Activated CD4-positive, alpha-beta T cell treated with anti-CD3 and anti-CD28 coated beads, Interleukin-2, amount 50 U/mL, for 4 hours (primary cell): ENCODE measurements around the gene GAMT.

Source experiments
- DNase-seq, 2 experiments: peaks; one replicate each; pipeline ENCODE4 v3.0.0-alpha.2; 2020

The GAMT gene

DNA sequence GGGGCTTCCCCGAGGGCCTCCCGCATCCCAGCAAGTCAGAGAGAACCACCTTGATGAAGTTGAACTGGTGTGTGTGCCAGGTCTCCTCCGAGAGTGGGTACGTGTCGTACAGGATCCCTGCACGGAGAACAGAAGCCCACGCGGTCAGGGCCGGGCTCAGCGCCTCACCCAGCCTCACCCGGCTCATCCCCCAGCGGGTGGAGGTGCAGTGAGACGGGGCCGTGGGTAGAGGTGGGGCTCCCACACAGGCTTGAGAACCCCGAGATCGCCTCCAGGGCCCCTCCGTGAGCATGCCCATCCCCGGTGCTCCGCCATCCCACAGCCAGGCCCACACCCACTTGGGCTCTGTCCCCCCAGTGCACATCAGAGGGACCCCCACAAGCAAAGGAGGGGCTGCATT, 2.3 kb downstream of the GAMT start:
- no peak for DNase-seq

DNA sequence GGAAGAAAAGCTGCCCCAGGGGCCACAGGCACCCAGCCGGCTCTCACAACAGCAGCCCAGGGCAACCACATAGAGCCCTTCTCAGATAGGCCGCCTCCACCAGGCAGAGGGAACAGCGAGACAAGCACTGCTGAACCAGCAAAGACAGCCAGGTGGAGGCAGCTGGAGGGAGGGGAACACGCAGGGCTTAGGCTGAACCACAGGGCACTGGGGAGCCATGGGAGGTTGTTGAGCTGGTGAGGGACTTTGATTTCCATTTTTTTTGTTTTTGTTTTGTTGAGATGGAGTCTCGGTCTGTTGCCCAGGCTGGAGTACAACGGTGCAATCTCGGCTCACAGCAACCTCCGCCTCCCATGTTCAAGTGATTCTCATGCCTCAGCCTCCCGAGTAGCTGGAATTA, 3.5 kb downstream of the GAMT start:
- DNase-seq = no peak

DNA sequence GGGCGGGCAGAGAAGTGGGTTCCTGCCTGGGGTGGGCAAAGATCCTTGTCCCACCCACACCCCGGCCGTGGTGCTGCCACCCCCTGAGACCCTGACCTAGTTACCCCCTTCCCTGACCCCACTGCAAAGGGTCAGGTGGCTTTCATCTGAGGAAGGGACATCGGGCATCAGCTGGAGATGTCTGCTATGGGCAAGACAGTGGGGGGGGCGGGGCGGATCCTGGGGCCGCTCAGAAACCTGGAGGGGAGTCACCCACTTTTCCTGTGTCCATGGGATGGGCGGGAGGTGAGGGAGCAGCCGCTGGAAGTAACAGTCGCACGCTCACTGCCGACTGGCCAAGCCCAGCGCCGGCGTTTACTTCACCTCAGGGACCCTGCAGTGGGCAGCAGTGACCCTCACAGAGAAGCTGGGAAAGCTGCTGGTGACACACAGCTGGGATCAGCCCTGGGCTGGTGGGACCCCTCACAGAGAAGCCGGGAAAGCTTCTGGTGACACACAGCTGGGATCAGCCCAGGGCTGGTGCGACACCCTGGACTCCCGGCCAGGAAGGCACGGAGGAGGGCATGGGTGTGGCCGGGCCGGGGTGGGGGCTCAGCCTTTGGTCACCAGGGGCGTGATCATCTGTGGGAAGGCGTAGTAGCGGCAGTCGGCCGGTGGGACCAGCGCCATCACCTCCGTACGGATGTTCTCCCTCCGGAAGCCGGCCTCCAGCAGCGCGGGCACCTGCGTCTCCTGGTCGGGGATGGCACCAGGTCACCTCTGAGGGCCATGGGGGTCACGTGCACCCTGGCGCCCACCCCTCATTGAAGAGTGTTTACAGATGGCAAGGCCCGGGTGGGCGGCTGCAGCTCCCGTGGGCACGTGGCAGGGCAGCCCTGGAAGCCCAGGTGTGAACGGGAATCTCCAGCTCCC, 4.3 kb downstream of the GAMT start:
- no peak for DNase-seq

DNA sequence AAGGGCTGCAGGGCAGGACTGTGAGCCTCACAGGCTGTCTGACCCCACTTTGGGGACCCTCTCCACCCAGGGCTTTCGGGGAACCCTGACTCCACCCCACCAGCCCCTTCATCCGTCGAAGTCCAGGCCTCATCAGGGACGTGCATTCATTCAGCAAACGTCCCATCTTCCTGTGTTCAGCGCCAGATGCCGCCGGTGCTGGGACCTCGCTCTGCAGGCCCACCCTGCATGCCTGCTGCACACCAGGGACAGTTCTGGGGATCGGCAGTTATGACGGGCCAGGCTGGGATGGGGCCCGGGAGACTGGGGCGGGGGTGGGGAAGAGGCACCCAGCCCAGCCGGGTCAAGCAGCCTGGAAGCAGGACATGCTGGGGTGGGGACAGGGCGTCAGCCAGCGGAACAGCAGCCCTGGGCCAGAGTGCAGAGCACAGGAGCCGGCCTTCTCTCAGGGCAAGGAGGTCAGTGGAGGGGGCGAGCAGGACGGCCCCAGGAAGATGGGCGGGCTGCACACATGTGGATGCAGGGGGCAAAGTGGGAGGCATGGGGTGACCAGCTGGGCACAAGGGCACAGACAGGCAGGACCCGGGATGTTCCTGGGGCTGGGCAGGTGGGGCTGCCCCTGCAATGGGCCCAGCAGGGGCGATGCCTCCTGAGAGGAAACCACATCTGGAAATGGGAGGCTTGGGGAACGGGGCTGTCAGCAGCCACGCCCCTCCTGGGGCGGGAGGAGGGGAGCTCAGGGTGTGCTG, 5.1 kb downstream of the GAMT start:
- DNase-seq = no peak

DNA sequence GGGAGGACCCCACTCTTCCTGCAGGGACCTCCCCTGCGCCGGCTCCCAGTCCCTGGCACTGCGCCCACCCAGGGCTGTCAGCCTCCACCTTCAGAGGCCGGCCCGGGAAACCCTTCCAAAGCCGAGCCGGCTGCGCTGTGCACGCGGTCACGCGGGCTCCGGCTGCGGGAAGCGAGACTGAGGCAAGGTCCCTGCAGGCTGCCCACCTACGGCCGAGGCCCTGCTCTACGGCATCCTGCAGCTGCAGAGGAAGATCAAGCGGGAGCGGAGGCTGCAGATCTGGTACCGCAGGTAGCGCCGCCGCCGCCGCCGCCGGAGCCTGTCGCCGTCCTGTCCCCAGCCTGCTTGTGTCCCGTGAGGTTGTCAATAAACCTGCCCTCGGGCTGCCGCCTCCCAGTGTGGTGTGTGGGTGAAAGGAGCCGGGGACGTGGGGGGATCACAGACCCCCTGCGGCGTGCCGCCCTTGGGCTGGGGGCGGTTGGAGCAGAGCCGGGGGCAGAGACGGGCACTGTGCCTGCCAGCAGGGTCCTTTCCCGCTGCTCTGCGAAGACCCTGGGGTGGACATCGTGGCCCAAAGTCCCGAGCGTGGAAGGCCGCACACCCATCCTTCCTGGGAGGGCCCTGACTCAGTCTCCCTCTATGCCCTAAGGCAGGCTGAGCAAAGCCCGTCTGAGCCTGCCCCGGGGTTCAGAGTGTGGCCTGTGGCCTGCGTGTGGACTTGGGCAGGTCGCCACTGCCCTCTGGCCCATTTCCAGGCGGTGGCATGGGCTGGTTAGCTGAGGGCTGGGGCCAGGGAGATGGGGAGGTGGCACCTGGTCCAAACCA, 5.9 kb downstream of the GAMT start:
- DNase-seq = no peak

DNA sequence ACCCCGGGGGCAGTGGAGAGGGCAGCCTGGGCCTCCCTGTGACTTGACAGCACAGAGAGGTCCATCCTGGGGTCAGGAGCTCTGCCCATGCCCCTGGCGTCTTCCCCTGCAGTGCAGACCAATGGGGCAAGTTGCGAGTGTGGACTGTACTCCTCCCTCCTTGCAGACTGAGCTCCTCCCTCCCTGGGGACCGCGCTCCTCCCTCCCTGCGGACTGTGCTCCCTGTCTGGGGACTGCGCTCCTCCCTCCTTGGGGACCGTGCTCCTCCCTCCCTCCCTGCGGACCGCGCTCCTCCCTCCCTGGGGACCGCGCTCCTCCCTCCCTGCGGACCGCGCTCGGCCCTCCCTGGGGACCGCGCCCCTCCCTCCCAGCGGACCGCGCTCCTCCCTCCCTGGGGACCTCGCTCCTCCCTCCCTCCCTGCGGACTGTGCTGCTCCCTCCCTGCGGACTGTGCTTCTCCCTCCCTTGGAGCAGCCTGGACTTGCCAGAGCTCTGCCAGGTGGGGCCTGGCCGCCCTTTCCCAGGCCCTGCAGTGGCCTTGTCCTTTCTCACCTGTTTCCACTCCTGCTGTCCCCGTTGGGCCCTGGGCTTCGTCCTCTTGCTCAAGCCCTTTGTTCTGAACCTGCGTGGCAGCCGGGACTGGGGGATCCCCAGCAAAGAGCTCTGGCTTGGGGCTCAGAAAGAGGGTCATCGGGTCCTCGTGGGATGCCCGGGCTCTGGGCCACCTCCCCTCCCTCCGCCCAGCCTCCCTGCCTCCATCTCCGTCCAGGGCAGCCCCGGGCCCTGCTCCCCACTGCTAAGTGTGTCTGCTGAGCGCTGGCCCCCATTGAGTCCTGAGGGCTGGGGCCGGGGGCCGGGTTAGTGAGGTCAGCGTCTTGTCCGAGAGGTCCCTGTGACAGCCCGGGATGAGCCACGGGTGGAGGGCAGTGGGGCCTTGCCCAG, 6.8 kb downstream of the GAMT start:
- no peak for DNase-seq

DNA sequence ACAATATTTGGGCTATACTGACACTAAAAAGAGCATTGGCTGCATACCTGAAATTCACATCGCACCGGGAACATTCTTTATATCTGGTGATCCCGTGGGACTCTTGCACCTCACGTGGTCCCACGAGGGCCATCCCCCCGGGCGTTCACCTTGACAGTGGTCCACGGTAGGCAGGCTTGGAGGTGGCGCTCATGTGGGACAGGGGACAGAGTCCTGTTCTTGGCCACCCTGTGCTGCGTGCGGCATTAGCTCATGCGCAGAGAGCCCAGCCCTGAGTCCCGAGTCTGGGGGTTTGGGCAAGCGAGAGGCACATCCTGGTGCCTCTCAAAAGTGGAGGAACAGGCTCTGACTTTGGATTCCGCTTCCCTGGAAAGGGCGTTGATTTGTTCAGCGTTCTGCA, 7.5 kb downstream of the GAMT start:
- no peak for DNase-seq

DNA sequence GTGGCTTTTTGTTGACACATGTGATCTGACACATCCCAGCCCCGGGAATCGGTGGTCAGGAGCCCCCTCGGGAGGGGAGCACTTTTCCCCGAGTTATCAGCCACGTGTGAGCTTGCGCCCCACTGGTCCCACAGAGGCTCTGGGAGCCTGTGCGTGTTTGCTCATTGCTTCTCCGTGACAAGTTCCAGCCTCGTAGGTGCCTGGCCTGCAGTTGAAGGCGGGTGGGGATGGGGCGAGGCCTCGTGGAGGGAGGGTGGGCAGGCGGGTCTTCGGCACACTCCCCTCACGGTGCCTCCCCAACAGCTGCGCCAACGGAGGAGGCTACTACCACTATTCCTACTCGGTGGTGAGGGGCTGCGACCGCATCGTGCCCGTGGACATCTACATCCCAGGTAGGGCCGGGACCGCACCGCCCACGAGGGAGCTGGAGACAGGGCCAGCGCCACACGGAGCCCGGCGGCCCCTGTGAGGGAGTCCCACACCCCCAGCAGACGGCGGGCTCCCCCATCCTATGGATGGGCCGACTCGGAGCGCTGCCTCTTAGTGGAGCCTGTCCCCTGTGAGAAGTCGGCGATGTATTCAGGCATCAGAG, 8.3 kb downstream of the GAMT start:
- no peak for DNase-seq

DNA sequence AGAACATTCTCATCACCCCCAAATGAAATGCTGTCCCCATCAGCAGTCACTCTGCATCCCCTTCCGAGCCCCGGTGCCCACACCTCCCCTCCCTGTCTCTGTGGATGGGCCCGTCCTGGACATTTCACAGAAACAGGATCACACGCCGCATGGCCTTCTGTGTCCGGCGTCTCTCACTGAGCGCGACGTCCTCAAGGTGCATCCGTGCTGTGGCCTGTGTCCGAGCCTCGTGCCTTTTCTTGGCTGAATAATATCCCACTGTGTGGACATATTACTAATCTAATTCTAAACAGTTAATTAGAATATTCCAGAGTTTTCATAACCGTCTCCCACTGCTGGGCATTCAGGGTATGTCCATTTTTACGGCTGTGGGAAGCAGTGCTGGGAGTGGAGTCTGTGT, 8.9 kb downstream of the GAMT start:
- no peak for DNase-seq

DNA sequence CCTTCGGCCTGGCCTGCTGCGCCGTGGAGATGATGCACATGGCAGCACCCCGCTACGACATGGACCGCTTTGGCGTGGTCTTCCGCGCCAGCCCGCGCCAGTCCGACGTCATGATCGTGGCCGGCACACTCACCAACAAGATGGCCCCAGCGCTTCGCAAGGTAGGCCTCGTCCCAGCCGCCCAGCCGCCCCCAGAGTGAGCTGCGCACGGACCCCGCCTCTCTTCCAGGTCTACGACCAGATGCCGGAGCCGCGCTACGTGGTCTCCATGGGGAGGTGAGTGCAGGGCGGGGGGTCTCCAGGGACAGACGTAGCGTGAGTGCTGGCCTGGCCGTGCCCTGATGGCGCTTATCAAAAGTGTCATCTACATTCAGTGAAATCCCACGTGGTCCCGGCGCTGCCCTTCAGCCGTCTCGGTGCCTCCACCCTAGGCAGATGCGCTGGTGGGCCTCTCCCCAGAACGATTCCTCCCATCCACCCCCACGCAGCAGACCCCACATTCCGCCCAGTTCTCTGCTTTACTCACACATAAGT, 10.4 kb downstream of the GAMT start:
- DNase-seq = no peak

DNA sequence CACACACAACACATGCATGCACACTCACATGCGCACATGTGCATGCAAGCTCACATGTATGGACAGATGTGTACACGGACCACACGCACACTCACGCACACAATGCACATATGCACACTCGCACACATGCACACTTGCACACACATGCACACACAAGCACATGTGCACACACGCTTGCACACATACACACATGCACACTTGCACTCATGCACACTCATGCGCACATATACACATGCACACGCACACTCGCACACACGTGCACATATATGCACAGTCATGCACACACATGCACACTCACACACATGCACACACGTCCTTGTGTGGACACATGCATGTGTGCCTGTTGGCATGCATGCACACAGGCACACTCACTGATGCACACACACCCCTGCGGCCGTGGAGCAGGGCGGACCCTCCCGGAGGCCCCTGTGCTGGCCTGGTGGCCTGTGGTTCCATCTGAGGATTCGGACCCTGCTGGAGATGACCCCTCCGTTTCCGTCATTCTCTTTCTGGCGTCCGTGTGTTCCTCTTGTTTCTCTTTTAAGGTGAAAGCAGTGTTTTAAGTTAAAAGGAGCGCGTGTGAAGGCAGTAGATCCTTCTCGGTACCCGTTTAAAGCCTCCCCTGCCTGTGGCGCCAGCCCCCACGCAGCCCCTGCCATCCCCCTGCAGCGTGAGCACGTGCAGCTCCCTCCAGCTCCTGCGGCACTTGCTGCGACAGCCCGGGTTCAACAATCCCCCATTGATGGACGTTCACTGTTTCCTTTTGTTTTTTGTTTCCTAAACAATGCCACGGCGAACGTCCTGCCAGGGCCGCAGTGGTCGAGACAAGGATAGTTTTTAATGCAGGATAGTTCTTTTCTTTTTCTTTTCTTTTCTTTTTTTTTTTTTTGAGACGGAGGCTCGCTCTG, 12.1 kb downstream of the GAMT start:
- no peak for DNase-seq

DNA sequence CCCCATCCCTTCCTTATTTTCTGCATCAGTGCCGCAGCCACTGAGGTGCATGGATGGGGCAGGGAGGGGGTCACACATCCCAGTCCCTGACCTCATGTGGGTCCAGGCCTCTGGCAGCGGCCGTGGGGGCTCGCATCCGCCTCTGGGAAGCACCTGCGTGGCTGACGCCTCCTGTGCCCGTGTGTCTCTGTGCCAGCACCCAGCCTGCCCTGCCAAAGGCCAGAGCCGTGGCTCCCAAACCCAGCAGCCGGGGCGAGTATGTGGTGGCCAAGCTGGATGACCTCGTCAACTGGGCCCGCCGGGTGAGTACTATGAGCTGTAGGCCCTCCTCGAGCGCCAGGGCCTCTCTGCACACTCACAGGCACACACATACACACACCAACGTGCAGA, 12.7 kb downstream of the GAMT start:
- no peak for DNase-seq

DNA sequence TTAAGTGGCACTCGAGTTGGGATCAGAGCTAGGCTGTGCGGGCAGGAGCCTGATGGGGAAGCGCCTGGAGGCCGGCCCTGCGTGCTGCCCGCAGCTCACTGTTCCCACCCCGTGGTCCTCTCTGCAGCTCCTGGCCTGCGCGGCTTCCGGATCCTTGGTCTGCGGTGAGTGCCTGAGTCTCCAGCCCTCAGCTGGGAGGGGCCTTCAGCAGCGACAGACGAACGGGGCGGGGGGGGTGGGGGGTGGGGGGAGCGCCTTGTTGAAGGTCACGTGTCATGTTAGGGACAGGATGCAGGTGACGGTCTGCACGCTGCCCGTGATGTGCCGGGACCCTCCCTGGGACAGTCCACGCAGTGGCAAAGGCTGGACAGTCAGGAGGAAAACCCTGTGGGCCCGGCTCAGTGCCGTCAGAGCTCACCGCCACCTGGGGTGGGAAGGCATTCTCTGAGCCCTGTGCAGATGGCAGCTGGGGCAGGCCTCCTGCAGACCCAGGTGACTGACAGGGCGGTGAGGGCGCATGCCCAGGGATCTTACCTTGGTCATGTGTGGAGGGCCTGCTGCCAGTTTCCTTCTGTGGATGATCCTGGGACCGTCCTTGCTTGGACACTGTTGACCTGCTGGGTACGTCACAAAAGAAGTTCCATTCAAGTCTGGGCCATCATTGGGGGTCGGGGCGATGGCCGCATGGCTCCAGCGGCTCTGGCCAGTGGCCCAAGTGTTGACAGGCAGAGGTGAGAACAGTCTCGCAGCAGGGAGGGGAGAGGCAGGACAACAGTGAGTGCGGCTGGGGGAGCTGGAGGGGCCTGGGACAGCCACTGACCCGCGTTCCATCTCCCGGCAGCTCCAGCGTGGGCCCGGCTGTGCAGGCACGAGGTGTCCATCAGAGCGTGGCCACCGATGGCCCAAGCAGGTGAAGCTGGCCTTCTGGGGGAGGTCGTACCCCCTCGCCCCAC, 13.4 kb downstream of the GAMT start:
- DNase-seq = no peak

DNA sequence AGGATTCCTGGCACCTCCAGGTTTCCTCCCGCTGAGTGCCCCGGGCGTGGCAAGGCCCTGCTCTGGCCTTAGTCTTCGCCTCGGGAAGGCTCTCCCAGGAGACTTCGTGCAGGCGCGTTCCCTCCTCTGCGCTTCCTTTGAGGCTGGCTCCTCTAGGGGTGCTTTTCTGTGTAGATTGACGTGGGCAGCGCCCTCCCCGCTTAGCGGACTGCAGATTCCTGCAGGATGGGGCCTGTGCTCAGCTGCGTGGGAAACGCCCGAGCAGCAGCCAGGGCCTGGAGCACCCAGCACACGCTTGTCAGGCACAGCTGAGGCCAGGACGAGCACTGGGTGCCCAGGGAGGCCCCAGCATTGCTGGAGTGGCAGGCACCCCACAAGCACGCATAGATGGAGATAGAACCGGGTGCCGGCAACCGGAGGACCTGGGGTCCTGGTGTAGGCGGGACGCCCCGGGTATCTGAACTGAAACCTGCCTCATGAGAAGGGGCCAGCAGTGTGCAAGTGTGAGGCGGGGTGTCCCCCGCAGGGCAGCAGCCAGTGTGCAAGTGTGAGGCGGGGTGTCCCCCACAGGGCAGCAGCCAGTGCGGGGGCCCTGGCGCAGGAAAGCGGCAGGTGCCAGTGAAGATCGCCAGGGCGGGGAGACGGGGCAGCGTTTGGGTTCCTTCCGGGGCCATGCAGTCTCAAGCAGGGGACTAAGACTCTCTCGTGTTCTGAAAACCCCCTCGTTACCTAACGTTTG, 14.2 kb downstream of the GAMT start:
- no peak for DNase-seq

DNA sequence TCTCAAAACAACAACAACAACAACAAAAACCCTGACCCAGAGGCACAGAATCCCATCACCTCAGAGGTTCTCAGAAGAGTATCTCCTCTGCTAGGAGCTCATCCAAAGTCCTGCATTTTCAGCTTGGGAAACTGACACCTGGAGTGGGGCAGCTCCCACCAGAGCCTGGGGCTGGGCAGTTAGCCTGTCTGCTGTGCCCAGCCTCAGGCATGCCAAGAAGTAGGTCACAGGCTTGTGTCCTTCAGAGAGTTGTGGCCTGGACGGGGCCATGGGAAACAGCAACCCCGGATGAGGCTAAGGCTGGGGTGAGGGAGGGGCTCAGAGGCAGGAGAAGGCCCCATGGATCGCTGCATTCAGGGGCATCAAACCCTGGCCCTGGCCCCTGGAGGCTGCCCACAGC, 15.5 kb downstream of the GAMT start:
- no peak for DNase-seq

DNA sequence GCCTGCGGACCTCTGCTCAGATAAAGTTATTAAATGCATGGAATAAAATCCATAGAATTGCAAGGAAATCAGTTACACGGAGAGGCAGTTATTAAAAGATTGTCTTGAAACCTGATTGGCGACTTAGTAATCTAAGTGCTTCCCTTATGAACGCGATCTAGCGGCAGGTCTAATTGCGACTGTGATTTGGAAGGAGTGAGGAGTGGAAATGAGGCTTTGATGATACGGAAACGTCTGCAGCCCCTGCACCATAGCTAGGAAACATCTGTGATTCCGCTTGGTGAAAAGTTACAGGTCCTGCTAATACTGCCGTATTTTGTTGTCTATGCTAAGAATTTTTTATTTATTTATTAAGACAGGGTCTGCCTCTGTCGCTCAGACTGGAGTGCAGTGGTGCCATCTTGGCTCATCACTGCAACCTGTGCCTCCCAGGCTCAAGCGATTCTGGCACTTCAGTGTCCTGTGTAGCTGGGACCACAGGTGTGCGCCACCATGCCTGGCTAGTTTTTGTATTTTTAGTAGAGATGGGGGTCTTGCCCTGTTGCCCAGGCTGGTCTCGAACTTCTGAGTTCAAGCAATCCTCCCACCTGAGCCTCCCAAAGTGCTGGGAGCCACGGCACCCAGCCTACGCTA, 16.7 kb downstream of the GAMT start:
- DNase-seq = no peak

DNA sequence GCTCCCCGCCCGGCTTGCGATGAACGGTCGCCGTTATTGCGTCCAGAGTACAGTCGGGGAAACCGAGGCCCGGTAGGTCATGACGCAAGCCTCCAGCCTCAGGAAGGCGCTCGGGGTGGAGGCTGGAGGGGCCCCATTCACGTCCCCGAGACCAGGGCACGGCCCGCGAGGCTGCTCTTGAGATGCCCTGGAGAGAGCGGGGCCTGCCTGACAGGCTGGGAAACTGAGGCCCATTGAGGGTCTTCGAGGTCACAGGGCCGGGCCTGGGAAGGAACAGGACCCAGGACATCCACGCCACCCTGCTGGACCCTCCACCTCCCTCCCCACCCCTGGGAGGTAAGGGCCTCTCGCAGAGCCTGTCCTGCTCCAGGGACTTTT, 17.3 kb downstream of the GAMT start:
- no peak for DNase-seq
